Ishikawa (cell line): Measurements from ENCODE around the gene RBM18.

Source experiments
- CEBPB ChIP-seq: IDR thresholded peaks from 2 replicates; pipeline ENCODE4 v1.6.1; 2012
- CREB1 ChIP-seq: IDR thresholded peaks from 2 replicates; pipeline ENCODE4 v1.6.1; 2012; ENCODE audit warnings: low read depth
- EGR1 ChIP-seq: IDR thresholded peaks from 2 replicates; pipeline ENCODE4 v1.6.1; 2012
- EP300 ChIP-seq: IDR thresholded peaks from 2 replicates; pipeline ENCODE4 v1.6.1; 2012; ENCODE audit warnings: borderline replicate concordance
- FOXM1 ChIP-seq: IDR thresholded peaks from 2 replicates; pipeline ENCODE4 v1.6.1; 2012; ENCODE audit warnings: low read depth, borderline replicate concordance
- MAX ChIP-seq: IDR thresholded peaks from 2 replicates; pipeline ENCODE4 v1.6.1; 2012
- NFIC ChIP-seq: IDR thresholded peaks from 2 replicates; pipeline ENCODE4 v1.6.1; 2012
- RAD21 ChIP-seq: IDR thresholded peaks from 2 replicates; pipeline ENCODE4 v1.6.1; 2012; ENCODE audit warnings: low read depth
- REST ChIP-seq: IDR thresholded peaks from 2 replicates; pipeline ENCODE4 v1.6.1; 2012; ENCODE audit warnings: low read depth, mild to moderate bottlenecking
- TAF1 ChIP-seq: IDR thresholded peaks from 2 replicates; pipeline ENCODE4 v1.6.1; 2012; ENCODE audit warnings: low read depth, mild to moderate bottlenecking
- TCF12 ChIP-seq: IDR thresholded peaks from 2 replicates; pipeline ENCODE4 v1.6.1; 2012; ENCODE audit warnings: low read depth
- TEAD4 ChIP-seq: IDR thresholded peaks from 2 replicates; pipeline ENCODE4 v1.6.1; 2012
- USF1 ChIP-seq: IDR thresholded peaks from 2 replicates; pipeline ENCODE4 v1.6.1; 2012
- YY1 ChIP-seq: IDR thresholded peaks from 2 replicates; pipeline ENCODE4 v1.6.1; 2012; ENCODE audit warnings: low read depth
- ZBTB7A ChIP-seq: IDR thresholded peaks from 2 replicates; pipeline ENCODE4 v1.6.1; 2012; ENCODE audit warnings: low read depth

The RBM18 gene

GRCh38 chr9:122204491-122204890 is 60.1 kb downstream of the RBM18 start:
- TF ChIP-seq FOXM1, result no peak
- no peak for TF ChIP-seq MAX
- no peak for TF ChIP-seq REST
- no peak for TF ChIP-seq ZBTB7A
- TF ChIP-seq EP300, result no peak
- no peak for TF ChIP-seq TEAD4
- no peak for TF ChIP-seq CEBPB
- TF ChIP-seq EGR1, result no peak
- TF ChIP-seq RAD21, result no peak
- no peak for TF ChIP-seq TCF12
- TF ChIP-seq USF1, result no peak
- TF ChIP-seq CREB1, result no peak
- TF ChIP-seq NFIC, result no peak

- TF ChIP-seq RAD21, result no peak
- no peak for TF ChIP-seq USF1
- TF ChIP-seq EGR1, result no peak
- no peak for TF ChIP-seq TAF1
- TF ChIP-seq CREB1, result no peak
- no peak for TF ChIP-seq YY1
- TF ChIP-seq FOXM1, result no peak
- no peak for TF ChIP-seq CEBPB
- no peak for TF ChIP-seq MAX
- no peak for TF ChIP-seq EP300
- TF ChIP-seq TEAD4, result no peak
- no peak for TF ChIP-seq TCF12
- no peak for TF ChIP-seq NFIC
- TF ChIP-seq ZBTB7A, result no peak
- TF ChIP-seq REST, result no peak
Observed at GRCh38 chr9:122204055-122204454, 60.6 kb downstream of the RBM18 start.

GRCh38 chr9:122202111-122202510 is 62.5 kb downstream of the RBM18 start:
- no peak for TF ChIP-seq EP300
- TF ChIP-seq NFIC, result no peak
- no peak for TF ChIP-seq YY1
- TF ChIP-seq TAF1, result no peak
- no peak for TF ChIP-seq CREB1
- no peak for TF ChIP-seq ZBTB7A
- no peak for TF ChIP-seq MAX
- no peak for TF ChIP-seq USF1
- no peak for TF ChIP-seq REST
- no peak for TF ChIP-seq CEBPB
- no peak for TF ChIP-seq FOXM1

GRCh38 chr9:122201641-122202040 is 63.0 kb downstream of the RBM18 start:
- TF ChIP-seq YY1 (no peak), EP300 (no peak), USF1 (no peak), RAD21 (no peak), CEBPB (no peak), TEAD4 (no peak), CREB1 (no peak), TAF1 (no peak), ZBTB7A (no peak), FOXM1 (no peak), EGR1 (no peak), REST (no peak)
